Esophagus squamous epithelium (tissue), 4 donors: ENCODE measurements around the gene KCTD1.

Experiments
- POLR2A ChIP-seq, 4 donors: fragments of 450-650 bp; IDR thresholded peaks; one replicate each; pipeline ENCODE4 v1.6.1; 2017; ENCODE audit warnings: antibody characterized with exemption in 4 of 4, mild to moderate bottlenecking in 4 of 4, moderate library complexity in 3 of 4
- TF ChIP-seq, protein P1 (sequence below), 6 experiments: fragments of 450-650 bp in 4 of 6; fragments of 200-600 bp in 2 of 6; sonication (generic) in 2 of 6; IDR thresholded peaks; one replicate each; pipeline ENCODE4 v1.5.1; 2016 to 2019; ENCODE audit warnings: antibody characterized with exemption in 6 of 6, mild to moderate bottlenecking in 4 of 6, moderate library complexity in 4 of 6

DNA sequence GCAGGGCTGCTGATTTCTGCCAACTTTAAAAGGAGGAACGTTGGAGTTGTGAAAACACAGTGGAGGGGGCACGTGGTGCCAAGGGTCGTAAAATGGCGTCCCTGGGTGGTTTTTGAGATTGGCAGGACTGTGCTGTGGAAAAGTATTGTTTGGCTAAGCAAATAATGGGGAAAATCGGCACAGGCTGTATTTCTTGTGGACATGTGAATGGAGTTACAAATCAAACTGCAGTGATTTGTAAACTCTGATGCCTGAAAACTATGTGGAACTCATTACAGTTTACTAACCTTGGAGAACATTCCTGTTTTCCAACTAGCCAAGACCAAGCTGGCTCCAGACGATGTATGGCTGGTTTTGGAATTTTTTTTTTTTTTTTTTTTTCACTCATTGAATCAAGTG, 68.7 kb downstream of the KCTD1 start:
- TF ChIP-seq, protein P1, sequence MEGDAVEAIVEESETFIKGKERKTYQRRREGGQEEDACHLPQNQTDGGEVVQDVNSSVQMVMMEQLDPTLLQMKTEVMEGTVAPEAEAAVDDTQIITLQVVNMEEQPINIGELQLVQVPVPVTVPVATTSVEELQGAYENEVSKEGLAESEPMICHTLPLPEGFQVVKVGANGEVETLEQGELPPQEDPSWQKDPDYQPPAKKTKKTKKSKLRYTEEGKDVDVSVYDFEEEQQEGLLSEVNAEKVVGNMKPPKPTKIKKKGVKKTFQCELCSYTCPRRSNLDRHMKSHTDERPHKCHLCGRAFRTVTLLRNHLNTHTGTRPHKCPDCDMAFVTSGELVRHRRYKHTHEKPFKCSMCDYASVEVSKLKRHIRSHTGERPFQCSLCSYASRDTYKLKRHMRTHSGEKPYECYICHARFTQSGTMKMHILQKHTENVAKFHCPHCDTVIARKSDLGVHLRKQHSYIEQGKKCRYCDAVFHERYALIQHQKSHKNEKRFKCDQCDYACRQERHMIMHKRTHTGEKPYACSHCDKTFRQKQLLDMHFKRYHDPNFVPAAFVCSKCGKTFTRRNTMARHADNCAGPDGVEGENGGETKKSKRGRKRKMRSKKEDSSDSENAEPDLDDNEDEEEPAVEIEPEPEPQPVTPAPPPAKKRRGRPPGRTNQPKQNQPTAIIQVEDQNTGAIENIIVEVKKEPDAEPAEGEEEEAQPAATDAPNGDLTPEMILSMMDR (IDR thresholded peaks at IDR 0.05), result no peak
- TF ChIP-seq POLR2A (IDR thresholded peaks at IDR 0.05), result no peak
